Fibroblast of villous mesenchyme (primary cell): ENCODE data around the gene CDX1. TPM values are rescaled to one million over a fixed set of nuclear protein-coding genes. Genes with fewer than 3 reads are reported as not detected.
A peak's percentile ranks its signal among the peaks of the same experiment; 100 is the strongest.
"Not testable (repeated sequence)": the region's sequence is repeated elsewhere in the genome, so short reads cannot be mapped to it uniquely, and the experiment has no call there.

ENCODE experiments used
- DNase-seq: peaks from one replicate; pipeline ENCODE4 v3.0.0-alpha.2; 2010; ENCODE audit warnings: low read depth
- H3K4me3 ChIP-seq: 2 replicates; pipeline ENCODE4 v1.5.1; 2011; ENCODE audit warnings: low read depth, mild to moderate bottlenecking, low read length
- CTCF ChIP-seq: IDR thresholded peaks from 2 replicates; pipeline ENCODE4 v1.5.1; 2012; ENCODE audit warnings: low read depth, mild to moderate bottlenecking, low read length; ENCODE audit not compliant: insufficient read depth
- total RNA-seq: library from RNA; depleted of rRNA; stranded (reverse); fragments of >200 nt; gene quantifications from 2 replicates; pipeline ENCODE4 v1.2.3, GENCODE V29; 2012

Gene CDX1
- total RNA-seq, 1 donor: under 0.01 TPM

GRCh38 chr5:150223474-150223873, 56.9 kb downstream of the CDX1 start:
- H3K4me3 ChIP-seq: no peak overlapping the region
- no peak for DNase-seq
- TF ChIP-seq CTCF: no peak

- H3K4me3 ChIP-seq: no peak overlapping the region
- no peak for TF ChIP-seq CTCF
- no peak for DNase-seq
These were observed 58.0 kb downstream of the CDX1 start for GRCh38 chr5:150224483-150225027.

- H3K4me3 ChIP-seq: no peak overlapping the region
- TF ChIP-seq CTCF: no peak
- no peak for DNase-seq
These were observed 60.5 kb downstream of the CDX1 start for GRCh38 chr5:150227036-150227435.

GRCh38 chr5:150227606-150228273, 61.2 kb downstream of the CDX1 start:
- peak; percentile 80 for DNase-seq
- H3K4me3 ChIP-seq: no peak overlapping the region
- TF ChIP-seq CTCF: no peak

- no peak overlapping the region for H3K4me3 ChIP-seq
- no peak for TF ChIP-seq CTCF
- DNase-seq: no peak
These were observed 63.0 kb downstream of the CDX1 start for GRCh38 chr5:150229571-150229970.

- no peak for DNase-seq
- no peak overlapping the region for H3K4me3 ChIP-seq
- no peak for TF ChIP-seq CTCF
These were observed 64.3 kb downstream of the CDX1 start for GRCh38 chr5:150230842-150231241.

GRCh38 chr5:150233706-150234105, 67.1 kb downstream of the CDX1 start:
- DNase-seq, H3K4me3 ChIP-seq: not testable (repeated sequence)

Other genes starting within 250 kb of the CDX1 start
- under 0.01 TPM in 1 of 2 replicates, not detected in the other for gene PDE6A, start 222.0 kb upstream of the CDX1 start, total RNA-seq
- gene SLC26A2, start 206.0 kb upstream of the CDX1 start, total RNA-seq: 16.4 and 21.6 TPM in 2 replicates
- gene TIGD6, start 166.1 kb upstream of the CDX1 start, total RNA-seq: 4.7 and 6.1 TPM in 2 replicates
- gene HMGXB3, start 166.0 kb upstream of the CDX1 start, total RNA-seq: 45.3 and 49.6 TPM in 2 replicates
- gene CSF1R, start 80.2 kb upstream of the CDX1 start, total RNA-seq: under 0.01 TPM in 2 replicates
- 341 TPM in 2 replicates for gene PDGFRB, start 10.9 kb upstream of the CDX1 start, total RNA-seq
- gene SLC6A7, start 23.3 kb downstream of the CDX1 start, total RNA-seq: under 0.01 TPM in 2 replicates
- 1.3 TPM in 2 replicates for gene CAMK2A, start 123.0 kb downstream of the CDX1 start, total RNA-seq
- gene ARSI, start 136.1 kb downstream of the CDX1 start, total RNA-seq: 13.8 and 23.5 TPM in 2 replicates
- 19.0 and 23.7 TPM in 2 replicates for gene TCOF1, start 190.9 kb downstream of the CDX1 start, total RNA-seq
- 0.32 and 3.0 TPM in 2 replicates for gene CD74, start 246.1 kb downstream of the CDX1 start, total RNA-seq